Measurements from ENCODE around the gene CBARP.

DNA sequence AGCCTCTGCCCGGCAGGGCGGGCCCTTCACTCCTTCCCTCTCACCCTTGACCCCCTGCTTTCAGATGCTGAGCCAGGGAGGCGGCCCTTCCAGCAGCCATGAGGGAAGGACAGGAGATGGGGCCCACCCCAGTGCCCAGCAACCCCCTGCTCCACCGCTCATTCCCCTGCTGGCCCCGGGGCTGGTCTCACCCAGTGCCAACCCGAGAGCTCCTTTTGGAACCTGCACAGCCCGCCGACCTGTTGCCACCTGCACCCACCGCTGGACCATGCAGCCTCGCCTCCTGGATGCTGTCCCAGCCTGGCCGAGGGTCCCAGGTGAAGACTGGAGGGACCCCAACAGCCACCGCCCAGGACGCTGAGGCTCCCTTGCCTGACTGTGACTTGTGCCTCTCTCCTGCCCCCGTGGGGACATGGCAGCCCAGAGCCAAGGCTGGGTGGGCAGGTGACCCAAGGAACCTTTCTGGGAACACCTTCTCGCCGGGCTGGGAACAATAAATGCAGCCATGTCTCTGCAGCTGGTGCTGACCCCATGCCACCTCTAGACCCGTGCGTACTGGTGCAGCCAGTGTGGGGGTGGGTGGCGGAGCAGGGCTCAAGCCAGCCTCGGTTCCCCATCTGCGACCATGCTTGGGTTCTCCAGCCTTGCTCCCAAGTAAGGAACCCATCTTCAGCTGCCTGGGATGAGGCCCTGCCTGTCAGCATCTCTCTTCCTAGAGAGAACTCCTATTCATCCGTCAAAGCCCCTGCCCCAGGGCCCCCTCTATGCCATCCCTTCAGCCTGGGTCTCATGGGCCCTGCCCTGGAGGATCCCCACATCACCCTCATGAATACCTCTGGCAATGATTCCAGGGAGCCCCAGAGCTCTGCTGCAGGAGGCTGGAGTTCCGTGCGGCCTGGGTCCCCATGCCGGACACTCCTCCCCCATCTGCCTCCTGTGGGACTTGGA lies 41.2 kb upstream of the CBARP start:
- TF ChIP-seq, protein P1, sequence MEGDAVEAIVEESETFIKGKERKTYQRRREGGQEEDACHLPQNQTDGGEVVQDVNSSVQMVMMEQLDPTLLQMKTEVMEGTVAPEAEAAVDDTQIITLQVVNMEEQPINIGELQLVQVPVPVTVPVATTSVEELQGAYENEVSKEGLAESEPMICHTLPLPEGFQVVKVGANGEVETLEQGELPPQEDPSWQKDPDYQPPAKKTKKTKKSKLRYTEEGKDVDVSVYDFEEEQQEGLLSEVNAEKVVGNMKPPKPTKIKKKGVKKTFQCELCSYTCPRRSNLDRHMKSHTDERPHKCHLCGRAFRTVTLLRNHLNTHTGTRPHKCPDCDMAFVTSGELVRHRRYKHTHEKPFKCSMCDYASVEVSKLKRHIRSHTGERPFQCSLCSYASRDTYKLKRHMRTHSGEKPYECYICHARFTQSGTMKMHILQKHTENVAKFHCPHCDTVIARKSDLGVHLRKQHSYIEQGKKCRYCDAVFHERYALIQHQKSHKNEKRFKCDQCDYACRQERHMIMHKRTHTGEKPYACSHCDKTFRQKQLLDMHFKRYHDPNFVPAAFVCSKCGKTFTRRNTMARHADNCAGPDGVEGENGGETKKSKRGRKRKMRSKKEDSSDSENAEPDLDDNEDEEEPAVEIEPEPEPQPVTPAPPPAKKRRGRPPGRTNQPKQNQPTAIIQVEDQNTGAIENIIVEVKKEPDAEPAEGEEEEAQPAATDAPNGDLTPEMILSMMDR (conservative IDR thresholded peaks at IDR 0.05): no peak
- no peak for TF ChIP-seq EZH2 (IDR thresholded peaks at IDR 0.05; ENCODE audit: low read depth)

All from PC-9 (cell line).